GM18907 (cell line): ENCODE results near the gene FERMT1.
A peak's percentile ranks its signal among the peaks of the same experiment; 100 is the strongest.

Source experiments
- ATAC-seq: cut with Tn5 transposase; IDR thresholded peaks from one replicate; pipeline ENCODE4 v1.9.1; 2021; ENCODE audit warnings: mild to moderate bottlenecking, moderate library complexity; ENCODE audit not compliant: unreplicated experiment

FERMT1 gene, protein sequence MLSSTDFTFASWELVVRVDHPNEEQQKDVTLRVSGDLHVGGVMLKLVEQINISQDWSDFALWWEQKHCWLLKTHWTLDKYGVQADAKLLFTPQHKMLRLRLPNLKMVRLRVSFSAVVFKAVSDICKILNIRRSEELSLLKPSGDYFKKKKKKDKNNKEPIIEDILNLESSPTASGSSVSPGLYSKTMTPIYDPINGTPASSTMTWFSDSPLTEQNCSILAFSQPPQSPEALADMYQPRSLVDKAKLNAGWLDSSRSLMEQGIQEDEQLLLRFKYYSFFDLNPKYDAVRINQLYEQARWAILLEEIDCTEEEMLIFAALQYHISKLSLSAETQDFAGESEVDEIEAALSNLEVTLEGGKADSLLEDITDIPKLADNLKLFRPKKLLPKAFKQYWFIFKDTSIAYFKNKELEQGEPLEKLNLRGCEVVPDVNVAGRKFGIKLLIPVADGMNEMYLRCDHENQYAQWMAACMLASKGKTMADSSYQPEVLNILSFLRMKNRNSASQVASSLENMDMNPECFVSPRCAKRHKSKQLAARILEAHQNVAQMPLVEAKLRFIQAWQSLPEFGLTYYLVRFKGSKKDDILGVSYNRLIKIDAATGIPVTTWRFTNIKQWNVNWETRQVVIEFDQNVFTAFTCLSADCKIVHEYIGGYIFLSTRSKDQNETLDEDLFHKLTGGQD

DNA sequence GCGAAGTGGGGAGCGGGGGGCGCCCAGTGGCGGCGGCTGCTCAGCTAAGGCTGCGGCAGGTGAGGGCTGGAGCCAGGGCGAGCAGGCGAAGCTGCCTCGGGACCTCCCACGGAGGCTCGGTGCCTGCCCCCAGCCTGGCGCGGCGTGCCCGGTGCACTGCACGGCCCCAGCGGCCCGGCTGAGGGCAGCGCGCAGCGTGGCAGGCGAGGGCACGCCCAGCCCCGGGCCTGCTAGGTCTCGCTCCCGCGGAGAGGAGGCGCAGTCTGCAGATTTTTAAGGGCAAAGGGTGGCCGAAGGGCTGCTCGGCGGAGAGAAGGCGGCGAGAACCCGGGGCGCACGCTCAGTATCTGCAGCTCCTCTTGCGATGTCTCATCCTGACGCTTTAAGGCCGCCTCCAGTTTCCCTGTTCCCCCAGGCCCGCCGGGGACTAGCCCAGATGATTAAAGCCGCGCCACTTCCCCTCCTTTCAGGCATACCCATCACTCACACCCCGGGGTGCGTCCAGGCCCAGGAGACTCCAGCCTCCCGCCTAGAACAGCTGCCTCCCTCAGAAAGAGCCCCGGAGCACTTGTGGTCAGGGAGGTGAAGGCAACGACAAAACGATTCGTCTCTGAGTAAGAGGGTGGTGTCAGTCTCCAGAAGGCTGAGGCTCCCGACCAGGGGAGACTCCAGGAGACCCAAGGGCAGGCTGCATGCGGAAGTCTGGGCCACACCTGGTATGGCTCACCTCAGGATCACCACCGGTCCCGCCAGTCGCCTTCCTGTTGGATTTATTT, at the start of gene FERMT1:
Gene FERMT1, minus strand, starts transcription at position 158 of the 776 bp plus-strand sequence. CDS start 3,476 bp downstream, outside the sequence.
- peak; percentile 75 for ATAC-seq

DNA sequence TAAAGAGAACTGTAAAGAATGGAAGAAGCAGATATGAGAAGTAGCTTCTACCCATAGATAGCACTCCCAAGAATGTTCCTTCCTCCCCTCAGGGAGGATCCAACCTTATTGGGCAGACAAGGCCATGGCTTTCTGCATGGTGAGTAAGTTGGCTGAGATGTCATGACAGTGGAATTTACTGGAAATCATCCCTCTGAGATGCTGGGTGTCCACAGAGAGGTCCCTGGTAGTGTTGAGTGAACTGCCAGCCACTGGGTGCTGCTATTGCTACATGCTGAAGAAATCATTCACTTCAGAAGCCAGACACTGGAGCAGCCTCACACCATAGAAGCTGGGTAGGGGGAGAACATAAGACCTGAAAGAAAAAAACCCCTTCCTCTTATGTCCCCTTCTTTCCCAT, 46.4 kb upstream of the FERMT1 start:
- ATAC-seq, result no peak

DNA sequence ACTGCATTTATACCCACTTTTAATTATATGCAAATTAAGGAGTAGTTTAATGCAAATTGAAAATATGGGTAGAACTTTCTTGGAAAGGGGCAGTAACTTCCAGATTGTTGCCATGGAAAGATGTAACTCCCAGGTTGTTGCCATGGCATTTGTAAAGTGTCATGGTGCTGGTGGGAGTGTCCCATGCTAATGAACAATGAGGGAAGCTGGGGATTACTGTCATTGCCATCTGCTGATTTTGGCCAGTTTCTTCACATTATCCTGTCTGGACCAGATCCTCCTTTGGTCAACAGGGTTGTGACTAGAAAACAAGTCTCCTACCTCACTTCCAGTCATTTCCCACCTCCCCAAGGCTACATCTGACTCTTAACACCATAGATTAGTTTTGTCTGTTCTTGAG, 45.4 kb upstream of the FERMT1 start:
- ATAC-seq, result no peak

DNA sequence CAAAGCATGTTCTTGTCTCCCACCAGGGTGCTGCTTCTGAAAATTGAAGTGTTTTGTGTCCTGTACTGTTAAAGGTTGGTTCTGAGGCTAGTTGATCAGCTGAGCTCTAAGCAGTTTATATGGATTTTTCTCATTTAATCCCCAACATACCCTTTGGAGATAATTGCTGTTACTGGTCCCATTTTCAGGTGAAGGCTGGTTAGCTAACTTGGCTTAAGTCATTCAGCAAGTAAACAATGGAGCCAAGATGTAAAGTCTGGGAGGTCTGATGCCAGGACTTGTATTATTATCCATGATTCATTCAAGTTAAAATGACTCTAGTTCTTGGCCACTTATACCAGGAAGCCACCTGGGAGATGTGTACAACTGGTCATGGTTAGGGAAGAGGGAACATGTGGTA, 42.5 kb upstream of the FERMT1 start:
- ATAC-seq, result no peak

DNA sequence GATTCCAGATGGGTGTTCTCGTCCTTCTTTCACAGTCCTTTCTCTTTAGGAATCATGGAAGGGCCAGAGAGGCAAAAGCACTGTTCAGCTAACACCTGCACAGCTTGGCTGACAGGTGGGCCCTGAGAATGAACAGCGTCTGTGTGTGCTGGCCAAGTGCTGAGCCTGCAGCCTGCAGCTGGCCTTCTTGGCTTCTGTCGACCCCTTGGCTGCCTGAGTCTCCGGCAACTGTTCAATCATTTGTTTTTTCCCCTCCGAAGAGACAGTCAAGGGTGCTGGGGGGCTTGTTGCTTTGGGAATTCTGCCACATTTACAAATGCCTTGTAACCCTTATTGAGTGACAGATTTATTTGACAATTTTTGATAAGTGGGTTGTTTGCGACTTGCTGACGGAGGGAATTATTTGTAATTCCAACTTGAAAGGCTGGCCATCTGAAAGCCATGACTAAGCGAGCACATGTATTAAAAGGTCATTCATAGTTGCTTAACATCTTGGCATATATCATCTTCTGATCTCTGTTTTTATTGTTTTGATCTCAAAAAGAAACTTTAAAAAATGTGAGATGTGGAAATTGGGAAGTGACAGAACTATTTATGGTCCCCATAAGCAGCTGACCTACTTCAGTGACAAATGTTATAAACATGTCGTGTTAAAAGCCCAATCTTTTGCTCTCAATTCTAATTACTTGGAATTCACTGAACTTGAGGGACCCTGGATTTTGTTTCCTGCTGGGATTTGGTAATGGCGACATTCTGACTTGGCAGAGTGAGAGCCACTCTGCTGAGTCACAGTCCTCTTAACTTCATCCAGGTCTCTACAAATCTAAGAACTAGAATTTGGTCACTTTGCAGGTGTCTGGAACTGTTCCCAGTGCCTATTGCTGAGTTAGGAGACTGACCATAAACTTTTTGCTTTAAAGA, 41.9 kb upstream of the FERMT1 start:
- no peak for ATAC-seq

DNA sequence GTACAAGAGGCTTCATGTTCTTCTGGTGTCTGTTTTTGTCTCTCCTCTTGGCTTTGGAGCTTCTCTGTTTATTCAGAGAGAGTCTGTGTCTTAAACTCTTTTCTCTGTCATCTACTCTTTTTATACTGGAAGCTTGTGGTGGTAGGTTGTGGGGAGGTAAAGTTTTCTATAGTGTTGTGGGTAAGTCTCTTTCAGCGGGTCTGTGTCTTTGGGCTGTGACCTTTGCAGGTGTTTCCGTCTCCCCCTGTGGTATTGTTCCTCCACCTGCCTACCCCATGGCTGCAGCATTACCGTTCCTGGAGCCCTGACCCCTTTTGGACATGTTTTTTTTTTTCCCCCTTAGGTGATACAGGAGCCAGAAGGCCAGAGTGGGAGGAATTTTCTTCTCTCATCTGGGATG, 37.9 kb upstream of the FERMT1 start:
- ATAC-seq, result no peak

DNA sequence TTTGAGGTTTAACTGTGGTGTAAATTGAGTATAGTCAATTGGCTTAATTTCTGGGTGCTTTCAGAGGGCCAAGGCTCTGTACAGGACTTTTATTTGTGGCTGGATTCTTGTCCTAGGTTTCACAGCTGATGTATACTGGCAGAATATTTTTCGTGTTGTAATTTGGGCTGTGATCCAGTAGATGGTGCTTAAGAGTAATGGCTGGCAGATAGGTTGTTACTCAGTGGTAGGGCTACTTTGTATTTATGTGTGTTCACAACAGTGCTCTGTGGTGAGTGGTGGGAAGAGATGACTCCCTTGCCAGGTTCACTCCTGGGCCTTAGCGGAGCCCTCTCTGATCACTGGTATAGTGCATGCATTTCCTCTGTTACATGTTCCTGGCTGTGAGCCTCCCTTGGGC, 34.5 kb upstream of the FERMT1 start:
- no peak for ATAC-seq

DNA sequence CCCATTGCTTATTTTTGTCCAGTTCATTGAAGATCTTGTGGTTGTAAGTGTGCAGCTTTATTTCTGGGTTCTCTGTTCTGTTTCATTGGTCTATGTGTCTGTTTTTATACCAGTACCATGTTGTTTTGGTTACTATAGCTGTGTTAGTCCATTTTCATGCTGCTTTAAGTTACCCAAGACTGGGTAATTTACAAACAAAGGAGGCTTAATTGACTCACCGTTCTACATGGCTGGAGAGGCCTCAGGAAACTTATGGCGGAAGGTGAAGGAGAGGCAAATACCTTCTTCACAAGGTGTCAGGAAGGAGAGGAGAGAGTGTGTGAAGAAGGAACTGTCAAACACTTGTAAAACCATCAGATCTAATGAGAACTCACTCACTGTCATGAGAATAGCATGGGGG, 29.9 kb upstream of the FERMT1 start:
- ATAC-seq, result no peak

DNA sequence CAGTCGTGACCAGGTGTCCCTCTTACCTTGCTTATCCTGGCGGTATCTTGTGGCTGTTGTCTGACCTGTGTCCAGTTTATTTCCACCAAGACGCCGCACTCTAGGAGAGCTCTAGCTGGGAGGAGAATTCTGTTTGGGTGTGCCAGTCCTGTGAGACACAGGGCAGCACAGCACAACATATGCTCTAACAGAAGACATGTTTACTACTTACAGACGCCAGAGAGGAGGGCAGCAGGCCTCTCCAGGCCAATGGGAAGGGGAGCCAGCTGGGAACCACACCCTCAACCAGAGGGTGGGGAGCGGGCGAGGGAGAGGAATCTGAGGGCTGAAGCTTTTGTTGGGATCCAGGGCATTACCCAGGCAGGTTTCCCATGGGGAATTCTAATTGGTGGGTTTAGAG, 25.2 kb upstream of the FERMT1 start:
- ATAC-seq, result no peak

DNA sequence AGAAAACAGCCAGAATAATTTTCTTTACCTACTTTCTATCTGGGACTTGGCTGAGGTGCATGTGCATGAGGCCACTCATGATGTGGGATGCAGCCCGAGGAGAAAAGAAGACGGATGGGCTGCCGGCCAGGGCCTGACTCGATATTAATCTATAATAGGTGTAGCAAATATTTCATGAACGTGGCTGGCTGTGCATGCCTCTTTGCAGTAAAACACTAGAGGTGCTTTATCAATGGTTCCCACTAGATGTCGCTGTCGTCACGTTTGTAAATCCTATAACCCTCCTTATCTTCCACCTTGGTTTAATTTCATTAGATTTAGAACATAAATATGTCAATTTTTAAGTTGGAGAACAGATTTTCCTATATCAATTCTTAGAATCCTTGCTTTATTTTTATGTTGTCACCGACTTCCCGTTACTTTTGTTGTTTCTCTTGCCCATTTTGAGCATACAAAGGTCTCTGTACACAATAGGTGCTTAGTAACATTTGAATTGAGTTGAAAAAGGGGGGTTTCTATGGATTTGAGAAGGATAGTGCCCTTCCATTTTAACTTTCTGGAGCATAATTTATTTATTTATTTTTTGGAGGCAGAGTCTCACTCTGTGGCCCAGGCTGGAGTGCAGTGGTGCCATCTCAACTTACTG, 19.6 kb upstream of the FERMT1 start:
- ATAC-seq, result peak; percentile 74

DNA sequence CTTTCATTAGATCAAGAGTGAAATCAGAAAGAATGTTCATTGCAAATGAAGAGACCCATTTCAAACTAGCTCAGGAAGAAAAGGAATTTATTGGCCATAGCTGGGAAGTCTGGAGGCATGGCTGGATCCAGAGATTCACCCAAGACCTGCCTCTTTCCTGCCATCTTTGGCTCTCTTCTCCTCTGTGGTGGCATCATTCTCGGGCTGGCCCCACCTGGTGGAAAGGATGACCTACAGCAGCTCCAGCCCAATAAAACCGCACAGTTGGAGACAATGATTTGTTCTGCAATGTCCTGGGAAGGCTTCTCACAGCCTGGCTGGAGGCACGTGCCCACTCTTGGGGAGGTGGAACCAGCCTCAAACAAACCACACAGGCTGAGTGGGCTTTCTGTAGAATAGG, 18.1 kb upstream of the FERMT1 start:
- ATAC-seq, result no peak

DNA sequence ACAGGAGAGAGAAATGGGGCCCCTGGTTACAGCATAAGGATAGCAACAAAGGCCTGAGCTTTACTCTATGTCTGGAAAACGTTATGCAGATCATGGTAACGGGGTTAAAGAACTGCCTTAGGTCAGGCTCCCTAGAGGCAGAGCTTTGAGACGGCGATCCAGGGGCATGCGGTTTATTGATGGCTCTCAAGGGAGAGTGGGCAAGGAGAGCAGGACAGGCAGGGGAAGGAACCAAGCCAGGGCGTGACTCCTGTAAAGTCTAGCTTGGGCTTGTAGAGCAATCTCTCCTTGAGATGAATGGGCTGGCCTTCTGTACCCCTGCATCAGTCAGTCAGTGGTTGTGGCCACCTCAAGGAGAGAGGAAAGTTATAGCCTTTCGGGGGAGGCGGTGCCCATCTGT, 12.5 kb upstream of the FERMT1 start:
- ATAC-seq, result no peak

DNA sequence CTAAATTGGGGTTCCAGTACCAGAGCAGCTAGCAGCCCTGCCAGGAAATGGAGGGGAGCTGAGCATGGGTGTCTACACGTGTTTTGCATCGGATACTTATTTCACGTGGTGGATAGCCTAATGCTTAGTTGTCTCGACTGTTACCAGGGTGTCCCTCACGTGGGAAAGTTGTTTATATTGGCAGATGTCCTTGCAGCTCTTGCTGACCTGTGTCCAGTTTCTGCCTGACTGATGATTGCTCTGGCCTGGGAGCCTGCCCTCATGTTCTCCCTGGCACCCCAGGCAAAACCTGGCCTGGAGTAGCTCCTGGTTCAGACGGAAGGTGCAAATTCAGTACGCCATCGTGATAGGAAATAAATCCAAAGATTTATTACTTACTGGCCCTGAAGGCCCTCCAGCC, 11.8 kb upstream of the FERMT1 start:
- ATAC-seq, result no peak

DNA sequence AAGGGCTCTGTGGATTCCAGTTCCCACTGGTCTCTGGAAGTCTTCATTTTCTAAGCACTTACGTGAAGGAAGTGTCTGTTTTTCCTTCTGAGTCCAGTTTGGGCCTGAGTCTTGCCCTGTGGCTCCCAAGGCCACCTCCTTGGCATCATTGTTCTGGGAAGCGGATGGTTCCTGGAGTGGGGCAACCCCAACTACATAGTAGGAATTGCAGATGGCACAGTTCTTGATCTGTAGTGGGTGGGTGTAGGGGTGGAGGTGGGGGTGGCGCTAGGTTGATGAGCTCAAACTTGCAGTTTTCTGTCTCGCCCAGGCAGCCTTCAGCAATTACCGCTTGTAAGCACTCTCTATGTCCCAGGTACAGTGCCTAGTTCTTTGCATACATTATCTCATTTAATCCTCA, 7.2 kb upstream of the FERMT1 start:
- ATAC-seq, result no peak

DNA sequence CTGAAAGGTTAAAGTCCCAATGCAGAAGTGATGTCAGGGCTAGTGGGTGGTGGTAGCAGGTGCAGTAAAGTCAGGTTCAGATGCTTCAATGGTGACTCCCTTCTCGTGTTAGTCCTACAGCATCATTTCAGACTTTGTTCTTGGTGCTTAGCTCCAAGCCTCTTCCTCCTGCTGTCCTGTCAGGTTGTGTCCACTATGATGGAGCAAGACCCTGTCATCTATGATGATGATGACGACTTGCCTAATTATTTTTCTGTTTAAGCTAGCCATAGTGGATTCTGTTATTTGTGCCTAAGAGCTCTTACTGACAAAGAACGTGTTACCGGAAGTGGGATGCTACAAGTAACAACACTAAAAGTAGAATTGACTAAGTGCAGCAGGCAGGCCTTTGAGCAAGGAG, 5.0 kb upstream of the FERMT1 start:
- ATAC-seq, result no peak

DNA sequence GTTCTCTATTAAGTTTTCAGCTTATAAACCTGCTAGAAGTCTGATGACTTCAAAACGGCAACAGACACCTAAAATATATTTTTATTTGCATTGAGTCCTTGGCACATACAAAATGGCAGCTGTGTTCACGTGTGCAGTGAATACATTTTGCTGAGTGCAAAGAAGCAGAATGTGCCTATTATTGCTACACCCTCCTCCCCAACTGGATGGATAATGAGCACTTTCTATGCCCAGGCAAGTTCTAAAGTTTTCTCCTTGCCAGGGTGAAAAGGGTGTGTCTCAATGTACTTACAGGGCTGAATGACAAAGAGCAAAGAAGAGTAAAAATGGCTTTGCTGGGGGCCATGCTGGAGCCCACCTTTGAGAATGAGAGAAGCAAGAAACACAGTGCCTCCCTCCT, 4.0 kb upstream of the FERMT1 start:
- no peak for ATAC-seq

DNA sequence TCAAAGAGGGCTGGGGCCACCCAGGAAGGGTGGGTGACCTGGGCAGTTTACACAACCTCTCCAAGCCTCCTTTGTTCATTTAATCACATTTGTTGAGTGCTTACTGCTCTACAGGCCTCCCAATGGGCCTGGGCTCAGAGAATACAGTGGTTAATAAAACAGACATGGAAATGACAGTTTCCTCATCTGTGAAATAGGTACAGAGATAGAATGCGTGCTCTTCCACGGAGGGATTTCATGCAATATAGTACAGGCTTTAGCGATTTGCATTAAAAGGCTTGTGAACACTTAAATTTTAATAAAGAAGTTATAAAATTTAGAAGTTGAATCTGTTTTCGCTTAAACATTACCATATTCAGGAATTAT, 802 bp upstream of the FERMT1 start:
- no peak for ATAC-seq

DNA sequence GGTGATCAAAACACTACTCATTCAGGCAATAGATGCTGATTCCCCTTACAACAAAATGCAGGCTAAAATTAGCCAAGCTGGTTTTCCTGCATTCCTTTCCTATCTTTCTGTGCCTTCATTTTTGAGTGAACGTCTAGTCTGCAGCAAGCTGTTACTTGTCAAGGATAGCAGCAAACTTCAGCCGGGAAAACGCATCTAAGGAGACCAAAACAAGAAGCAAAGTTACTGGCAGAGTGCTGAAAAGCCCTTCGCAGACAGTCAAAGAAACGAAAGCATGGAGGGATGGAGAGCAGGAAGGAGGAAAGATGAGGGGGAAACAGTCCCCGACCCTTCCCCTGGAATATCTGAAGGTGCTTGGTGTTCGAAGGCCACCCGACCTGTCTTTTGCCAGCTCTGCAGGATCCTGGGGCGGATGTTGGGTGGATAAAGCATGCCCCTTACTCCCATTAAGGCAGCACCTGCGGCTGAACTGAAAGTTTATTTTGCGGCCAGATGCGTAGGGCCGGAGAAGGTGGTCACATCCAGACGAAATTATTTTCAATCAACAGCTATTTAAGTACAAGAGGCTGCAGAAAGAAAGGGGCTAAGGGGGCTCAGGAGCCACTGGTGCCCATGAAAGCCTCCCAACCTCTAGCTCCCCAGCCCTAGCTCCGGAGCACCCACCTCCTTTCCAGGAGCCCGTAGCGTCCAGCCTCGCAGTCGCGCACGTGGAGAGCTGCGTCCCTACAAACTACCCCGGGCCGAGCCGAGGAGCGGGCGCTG, 538 bp downstream of the FERMT1 start:
- peak; percentile 44 for ATAC-seq

DNA sequence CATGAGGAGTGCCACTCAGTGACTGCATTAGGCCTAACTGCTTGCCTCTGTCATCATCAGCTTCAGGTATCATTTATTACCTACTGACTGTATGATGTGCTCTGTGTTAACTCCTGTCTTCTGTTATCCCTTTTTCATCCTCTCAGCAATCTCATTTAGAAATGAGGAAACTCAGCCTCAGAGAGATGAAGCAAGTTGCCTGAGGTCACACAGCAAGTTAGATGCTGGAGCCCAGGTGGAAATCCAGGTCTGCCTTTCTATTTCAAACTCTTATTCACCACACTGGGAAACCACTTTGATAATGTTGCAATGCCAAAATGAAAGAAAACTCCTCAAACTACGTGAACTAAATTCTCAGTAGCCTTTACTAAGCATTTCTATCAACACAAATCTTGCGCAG, 1.3 kb downstream of the FERMT1 start:
- ATAC-seq, result no peak
